Stimulated activated CD4-positive, alpha-beta T cell treated with anti-CD3 and anti-CD28 coated beads, Interleukin-1b, Interleukin-23, amount 100 ng/mL, for 24 hours (primary cell): Measurements from ENCODE around the gene YY1AP1.
"Not testable (repeated sequence)": the region's sequence is repeated elsewhere in the genome, so short reads cannot be mapped to it uniquely, and the experiment has no call there.

Experiments used
- DNase-seq, 4 experiments: peaks; one replicate each; pipeline ENCODE4 v3.0.0-alpha.2; 2020; ENCODE audit warnings: low read depth in 4 of 4, low spot score in 1 of 4

The YY1AP1 gene

GRCh38 chr1:155696524-155696923 is 8.0 kb upstream of the YY1AP1 start:
- DNase-seq, result no peak

- DNase-seq, result no peak
Measured at GRCh38 chr1:155695608-155696007, 7.0 kb upstream of the YY1AP1 start.

DNA sequence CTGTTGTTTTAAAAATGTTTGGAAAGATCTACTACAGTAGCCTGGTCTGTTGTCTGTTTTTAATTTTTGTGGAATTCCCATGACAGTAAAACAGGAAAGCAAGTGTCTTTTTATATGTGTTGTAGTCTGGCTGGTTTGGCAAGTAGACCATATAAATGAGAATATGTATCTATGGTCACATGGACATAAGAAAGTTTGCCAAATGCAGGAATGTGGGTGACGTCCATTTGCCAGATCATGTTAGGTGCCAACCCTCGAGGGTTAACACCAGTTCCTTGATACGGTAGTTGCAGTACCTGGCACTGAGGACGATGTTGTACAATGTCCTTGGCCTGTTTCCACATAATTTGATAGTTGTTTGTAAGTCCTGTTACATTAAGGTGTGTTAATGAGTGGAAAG is 6.5 kb upstream of the YY1AP1 start:
- no peak for DNase-seq

- no peak for DNase-seq
Measured at GRCh38 chr1:155694167-155694566, 5.6 kb upstream of the YY1AP1 start.

GRCh38 chr1:155691992-155692528 is 3.5 kb upstream of the YY1AP1 start:
- DNase-seq, result no peak

GRCh38 chr1:155689081-155689607 is 570 bp upstream of the YY1AP1 start, which contains the start of gene DAP3:
DAP3 (plus strand) TSS chr1:155689091; CDS start chr1:155709780, 20,689 bp downstream.
- DNase-seq, result not testable (repeated sequence)

DNA sequence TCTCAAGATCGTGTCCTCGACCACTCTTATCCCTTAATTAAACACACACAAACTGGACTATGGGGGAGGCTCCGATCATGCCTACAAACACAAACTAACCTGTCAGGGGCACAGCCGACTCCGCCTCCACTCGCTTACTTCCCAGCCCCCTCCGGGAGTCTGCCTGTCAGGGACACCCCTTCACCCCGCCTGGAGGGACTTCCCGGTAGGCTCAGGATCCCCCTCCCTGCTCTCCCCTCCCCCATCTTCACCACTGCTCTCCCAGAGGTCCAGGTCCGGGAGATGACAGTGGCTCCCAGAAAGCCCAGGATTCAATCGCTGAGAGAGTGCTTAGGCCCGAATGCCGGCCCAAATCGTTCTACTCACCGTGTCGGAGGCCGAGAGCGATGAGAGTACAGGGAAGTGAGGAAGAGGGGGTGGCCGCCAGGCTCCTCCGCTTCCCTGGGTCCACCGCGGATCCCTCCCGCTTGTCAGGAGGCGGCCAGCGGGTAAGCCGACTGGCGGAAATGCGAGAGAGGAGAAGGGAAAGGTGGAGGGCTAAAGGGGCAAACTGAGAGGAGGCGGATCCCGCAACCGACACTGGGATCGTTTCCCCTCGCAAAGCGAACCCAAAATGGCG is 760 bp downstream of the YY1AP1 start:
- peak in 1 of 4 experiments; percentile 9 for DNase-seq

DNA sequence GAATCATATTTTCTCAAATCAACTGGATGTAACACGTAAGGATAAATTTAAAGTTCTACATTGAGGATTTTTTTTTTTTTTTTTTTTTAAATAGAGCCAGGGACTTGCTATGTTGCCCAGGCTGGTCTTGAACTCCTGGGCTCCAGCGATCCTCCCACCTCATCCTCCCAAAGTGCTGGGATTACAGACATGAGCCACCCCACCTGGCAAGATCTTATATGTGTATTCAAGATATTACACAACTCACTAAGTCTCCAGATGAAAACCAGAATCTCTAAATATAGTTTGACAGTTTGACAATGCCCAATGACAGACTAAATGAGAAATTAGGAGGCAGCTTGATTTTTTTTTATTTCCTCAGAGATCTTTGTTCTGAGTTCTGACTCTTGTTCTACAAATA is 6.8 kb downstream of the YY1AP1 start:
- no peak for DNase-seq

DNA sequence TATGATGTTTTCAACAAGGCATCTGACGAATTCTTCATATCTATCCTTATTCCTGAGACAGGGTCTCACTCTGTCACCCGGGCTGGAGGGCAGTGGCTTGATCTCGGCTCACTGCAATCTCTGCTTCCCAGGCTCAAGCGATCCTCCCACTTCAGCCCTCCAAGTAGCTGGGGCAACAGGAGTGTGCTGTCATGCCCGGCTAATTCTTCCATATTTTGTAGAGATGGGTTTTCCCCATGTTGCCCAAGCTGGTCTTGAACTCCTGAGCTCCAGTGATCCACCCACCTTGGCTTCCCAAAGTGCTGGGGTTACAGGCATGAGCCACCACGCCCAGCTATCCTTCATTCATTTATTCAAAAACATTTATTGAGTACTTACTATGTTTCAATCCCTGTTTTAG is 8.0 kb downstream of the YY1AP1 start:
- DNase-seq, result no peak

- DNase-seq, result not testable (repeated sequence)
Measured at GRCh38 chr1:155678992-155679391, 9.6 kb downstream of the YY1AP1 start.

GRCh38 chr1:155678027-155678426 is 10.5 kb downstream of the YY1AP1 start:
- no peak for DNase-seq

DNA sequence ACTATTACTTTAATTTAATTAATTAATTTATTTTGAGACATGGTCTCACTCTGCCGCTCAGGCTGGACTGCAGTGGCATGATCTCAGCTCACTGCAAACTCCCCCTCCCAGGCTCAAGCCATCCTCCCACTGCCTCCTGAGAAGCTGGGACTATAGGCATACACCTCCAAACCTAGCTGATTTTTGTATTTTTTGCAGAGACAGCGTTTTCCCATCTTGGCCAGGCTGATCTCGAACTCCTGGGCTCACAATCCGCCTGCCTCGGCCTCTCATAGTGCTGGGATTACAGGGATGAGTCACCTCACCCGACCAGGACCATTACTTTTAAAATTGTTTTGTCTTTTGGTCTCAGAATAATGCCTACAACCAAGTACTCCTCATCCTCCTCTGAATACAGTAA is 15.6 kb downstream of the YY1AP1 start:
- no peak for DNase-seq

GRCh38 chr1:155671750-155672149 is 16.8 kb downstream of the YY1AP1 start:
- DNase-seq, result no peak

DNA sequence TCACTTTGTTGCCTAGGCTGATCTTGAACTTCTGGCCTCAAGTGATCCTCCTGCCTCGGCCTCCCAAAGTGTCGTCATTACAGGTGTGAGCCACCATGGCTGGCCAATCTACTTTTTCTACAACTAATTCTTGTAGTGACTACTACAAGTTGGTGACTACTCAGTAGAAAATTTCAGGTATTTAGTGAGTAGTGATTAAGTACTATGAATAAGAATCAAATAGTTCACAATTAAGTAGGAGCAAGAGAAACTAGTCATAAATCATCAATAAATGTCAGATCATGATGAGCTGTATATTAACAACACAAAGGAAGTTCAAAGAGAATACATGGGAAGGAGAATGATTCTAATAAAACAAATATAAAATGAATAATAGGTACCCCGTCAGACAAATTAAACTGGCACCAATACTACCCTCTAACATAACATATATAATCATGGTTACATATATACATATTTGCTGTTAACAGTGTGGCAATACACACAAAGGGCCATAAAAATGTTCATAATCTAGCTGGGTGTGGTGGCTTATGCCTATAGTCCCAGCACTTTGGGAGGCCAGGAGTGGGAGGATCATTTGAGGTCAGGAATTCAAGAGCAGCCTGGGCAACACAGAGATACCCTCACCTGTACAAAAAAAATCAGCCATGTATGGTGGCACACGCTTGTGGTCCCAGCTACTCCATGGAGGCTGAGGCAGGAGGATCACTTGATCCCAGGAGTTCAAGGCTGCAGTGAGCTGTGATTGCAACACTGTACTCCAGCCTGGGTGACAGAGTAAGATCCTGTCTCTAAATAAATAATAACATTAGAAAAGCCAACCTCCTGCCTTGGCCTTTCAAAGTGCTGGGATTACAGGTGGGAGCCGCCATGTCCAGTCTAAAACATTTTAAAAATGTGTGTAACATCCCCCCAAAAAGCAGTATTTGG is 19.1 kb downstream of the YY1AP1 start:
- no peak for DNase-seq

- not testable (repeated sequence) for DNase-seq
Measured at GRCh38 chr1:155661239-155661638, 27.3 kb downstream of the YY1AP1 start.

DNA sequence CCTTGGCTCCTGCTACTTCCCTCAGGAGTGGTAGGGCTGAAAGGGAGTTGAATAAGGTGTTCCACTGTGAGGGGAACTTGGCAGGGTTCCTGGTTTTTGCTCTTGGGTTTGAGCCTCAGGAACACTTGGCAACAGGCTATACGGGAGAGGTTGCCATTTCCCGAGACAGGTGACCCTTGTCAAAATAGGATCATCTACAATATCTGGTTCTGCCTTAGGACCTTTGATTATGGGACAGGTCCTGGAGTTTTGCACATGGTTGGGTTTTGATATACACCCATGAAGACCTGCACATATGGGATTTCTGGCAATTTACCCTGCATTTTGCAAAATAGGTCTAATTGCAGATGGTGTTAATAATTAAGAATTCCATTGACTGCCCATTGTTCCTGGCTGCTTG is 31.1 kb downstream of the YY1AP1 start:
- no peak for DNase-seq

GRCh38 chr1:155652951-155653350 is 35.6 kb downstream of the YY1AP1 start:
- no peak for DNase-seq

- no peak for DNase-seq
Measured at GRCh38 chr1:155651861-155652661, 36.5 kb downstream of the YY1AP1 start.

- no peak for DNase-seq
Measured at GRCh38 chr1:155650231-155650757, 38.3 kb downstream of the YY1AP1 start.

GRCh38 chr1:155649676-155650075 is 38.9 kb downstream of the YY1AP1 start:
- DNase-seq, result no peak
